Loucy (cell line): ENCODE measurements around the gene KCNMA1.

Source experiments
- H2AFZ ChIP-seq: fragments of 200-600 bp; sonication (generic); 2 replicates; pipeline ENCODE4 v1.6.0; 2016; ENCODE audit warnings: antibody characterized with exemption, mild to moderate bottlenecking, low read length, moderate library complexity
- H3F3A ChIP-seq: fragments of 200-600 bp; 2 replicates; pipeline ENCODE4 v1.6.0; 2016; ENCODE audit warnings: antibody characterized with exemption, low read depth, mild to moderate bottlenecking
- H3K27me3 ChIP-seq: fragments of 200-600 bp; sonication (generic); 2 replicates; pipeline ENCODE4 v1.6.1; 2014; ENCODE audit warnings: low read length, mild to moderate bottlenecking; ENCODE audit not compliant: insufficient read depth, poor library complexity, severe bottlenecking
- H3K36me3 ChIP-seq: fragments of 200-600 bp; sonication (generic); 2 replicates; pipeline ENCODE4 v1.6.1; 2016; ENCODE audit warnings: low read length; ENCODE audit not compliant: insufficient read depth
- H3K4me1 ChIP-seq: fragments of 200-600 bp; sonication (generic); 2 replicates; pipeline ENCODE4 v1.5.1; 2014; ENCODE audit warnings: low read length, mild to moderate bottlenecking; ENCODE audit not compliant: insufficient read depth, poor library complexity, severe bottlenecking
- H3K4me2 ChIP-seq: fragments of 200-600 bp; sonication (generic); 2 replicates; pipeline ENCODE4 v1.6.0; 2014; ENCODE audit warnings: antibody characterized with exemption, low read length, low read depth, mild to moderate bottlenecking; ENCODE audit not compliant: poor library complexity, severe bottlenecking
- H3K4me3 ChIP-seq: fragments of 200-600 bp; sonication (generic); 2 replicates; pipeline ENCODE4 v1.5.1; 2014; ENCODE audit warnings: low read length, mild to moderate bottlenecking, mixed read lengths; ENCODE audit not compliant: poor library complexity, severe bottlenecking
- H3K79me2 ChIP-seq: fragments of 200-600 bp; sonication (generic); 2 replicates; pipeline ENCODE4 v1.6.1; 2014; ENCODE audit warnings: low read length; ENCODE audit not compliant: insufficient read depth
- H3K9ac ChIP-seq: fragments of 200-600 bp; sonication (generic); 2 replicates; pipeline ENCODE4 v1.6.0; 2014; ENCODE audit warnings: mild to moderate bottlenecking, low read depth, low read length, moderate library complexity; ENCODE audit not compliant: poor library complexity, severe bottlenecking
- H3K9me2 ChIP-seq: fragments of 200-600 bp; sonication (generic); replicated peaks from 2 replicates; pipeline ENCODE4 v1.6.1; 2016; ENCODE audit warnings: low read depth, low read length, mixed read lengths
- H3K9me3 ChIP-seq: fragments of 200-600 bp; sonication (generic); 2 replicates; pipeline ENCODE4 v1.6.1; 2014; ENCODE audit warnings: mild to moderate bottlenecking, antibody characterized with exemption, low read length, low read depth; ENCODE audit not compliant: insufficient read depth
- H4K20me1 ChIP-seq: fragments of 200-600 bp; sonication (generic); 2 replicates; pipeline ENCODE4 v1.6.0; 2014; ENCODE audit warnings: antibody characterized with exemption, low read length, mild to moderate bottlenecking; ENCODE audit not compliant: insufficient read depth, poor library complexity, severe bottlenecking
- EZH2phosphoT487 ChIP-seq: fragments of 200-600 bp; IDR thresholded peaks from 2 replicates; pipeline ENCODE4 v1.6.1; 2018; ENCODE audit warnings: antibody characterized with exemption, mild to moderate bottlenecking, moderate library complexity, borderline replicate concordance
- TF ChIP-seq, protein P1 (sequence below): fragments of 200-600 bp; sonication (generic); conservative IDR thresholded peaks from 2 replicates; pipeline ENCODE4 v1.5.1; 2014; ENCODE audit warnings: mild to moderate bottlenecking, antibody characterized with exemption, low read length

KCNMA1 gene

GRCh38 chr10:77664696-77665095, 27.1 kb upstream of the KCNMA1 start:
- H3K9me2 ChIP-seq: no peaks in the 10 kb centered on the region
- H3K4me2 ChIP-seq: no peak overlapping the region
- H3K4me1 ChIP-seq: no peaks in the 10 kb centered on the region
- H3K27me3 ChIP-seq: no peaks in the 10 kb centered on the region
- no peaks in the 10 kb centered on the region for H3F3A ChIP-seq
- no peaks in the 10 kb centered on the region for H4K20me1 ChIP-seq
- H3K9me3 ChIP-seq: no peaks in the 10 kb centered on the region
- no peak for TF ChIP-seq EZH2phosphoT487
- TF ChIP-seq, protein P1, sequence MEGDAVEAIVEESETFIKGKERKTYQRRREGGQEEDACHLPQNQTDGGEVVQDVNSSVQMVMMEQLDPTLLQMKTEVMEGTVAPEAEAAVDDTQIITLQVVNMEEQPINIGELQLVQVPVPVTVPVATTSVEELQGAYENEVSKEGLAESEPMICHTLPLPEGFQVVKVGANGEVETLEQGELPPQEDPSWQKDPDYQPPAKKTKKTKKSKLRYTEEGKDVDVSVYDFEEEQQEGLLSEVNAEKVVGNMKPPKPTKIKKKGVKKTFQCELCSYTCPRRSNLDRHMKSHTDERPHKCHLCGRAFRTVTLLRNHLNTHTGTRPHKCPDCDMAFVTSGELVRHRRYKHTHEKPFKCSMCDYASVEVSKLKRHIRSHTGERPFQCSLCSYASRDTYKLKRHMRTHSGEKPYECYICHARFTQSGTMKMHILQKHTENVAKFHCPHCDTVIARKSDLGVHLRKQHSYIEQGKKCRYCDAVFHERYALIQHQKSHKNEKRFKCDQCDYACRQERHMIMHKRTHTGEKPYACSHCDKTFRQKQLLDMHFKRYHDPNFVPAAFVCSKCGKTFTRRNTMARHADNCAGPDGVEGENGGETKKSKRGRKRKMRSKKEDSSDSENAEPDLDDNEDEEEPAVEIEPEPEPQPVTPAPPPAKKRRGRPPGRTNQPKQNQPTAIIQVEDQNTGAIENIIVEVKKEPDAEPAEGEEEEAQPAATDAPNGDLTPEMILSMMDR: no peak
- H3K9ac ChIP-seq: no peak overlapping the region
- H3K79me2 ChIP-seq: no peaks in the 10 kb centered on the region
- no peak overlapping the region for H2AFZ ChIP-seq
- no peak overlapping the region for H3K4me3 ChIP-seq
- H3K36me3 ChIP-seq: no peaks in the 10 kb centered on the region

GRCh38 chr10:77664008-77664407, 26.4 kb upstream of the KCNMA1 start:
- Histone ChIP-seq H3K79me2 (no peaks in the 10 kb centered on the region), H4K20me1 (no peaks in the 10 kb centered on the region), H2AFZ (no peak overlapping the region), H3F3A (no peaks in the 10 kb centered on the region), H3K4me1 (no peaks in the 10 kb centered on the region), H3K9me2 (no peaks in the 10 kb centered on the region), H3K9ac (no peak overlapping the region), H3K4me3 (no peak overlapping the region), H3K27me3 (no peaks in the 10 kb centered on the region), H3K36me3 (no peaks in the 10 kb centered on the region), H3K4me2 (no peak overlapping the region), H3K9me3 (no peaks in the 10 kb centered on the region)
- TF ChIP-seq, protein P1: no peak
- no peak for TF ChIP-seq EZH2phosphoT487

DNA sequence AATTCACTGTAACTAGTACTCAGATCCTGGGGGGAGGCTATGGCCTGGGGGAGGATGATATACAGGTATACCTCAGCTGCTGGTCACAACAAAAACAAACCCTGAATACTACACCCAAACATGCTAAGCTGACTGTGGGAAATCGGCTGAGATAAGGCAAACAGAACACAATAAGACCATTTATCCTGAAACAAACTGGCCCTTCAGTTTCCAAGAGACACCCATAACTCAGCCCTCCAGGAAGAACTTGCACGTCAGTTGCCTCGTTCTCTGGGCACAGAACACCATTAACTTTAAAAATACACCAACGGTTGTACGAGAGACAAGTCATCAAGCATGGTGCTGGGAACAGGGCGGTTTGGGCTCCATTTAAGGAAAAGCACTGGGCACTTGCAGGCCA, 24.1 kb upstream of the KCNMA1 start:
- Histone ChIP-seq H4K20me1 (no peaks in the 10 kb centered on the region), H3K4me2 (no peak overlapping the region), H3K79me2 (no peaks in the 10 kb centered on the region), H3K36me3 (no peaks in the 10 kb centered on the region), H3K9me2 (no peaks in the 10 kb centered on the region), H3K27me3 (no peaks in the 10 kb centered on the region), H3K4me3 (no peak overlapping the region), H2AFZ (no peak overlapping the region), H3K9me3 (no peaks in the 10 kb centered on the region), H3K4me1 (no peaks in the 10 kb centered on the region), H3K9ac (no peak overlapping the region), H3F3A (no peaks in the 10 kb centered on the region)
- TF ChIP-seq, protein P1: no peak
- no peak for TF ChIP-seq EZH2phosphoT487
